ENCODE data around the gene SERPINA10.

SERPINA10 gene

GRCh38 chr14:94295360-94296180, 2.5 kb upstream of the SERPINA10 start:
- no peak for TF ChIP-seq CTCF (IDR thresholded peaks at IDR 0.05; ENCODE audit: low read depth, low read length, missing control alignments)
- in situ Hi-C loops (cut with HindIII; ENCODE audit: low sequenced_read_pairs): no loop called here
- H3K4me3 ChIP-seq (ENCODE audit: low read depth, low read length): no peak overlapping the region
- DNase-seq (ENCODE audit: low read depth): no peak

GRCh38 chr14:94293578-94293924, 483 bp upstream of the SERPINA10 start:
- DNase-seq (ENCODE audit: low read depth): no peak
- no peak for TF ChIP-seq CTCF (IDR thresholded peaks at IDR 0.05; ENCODE audit: low read depth, low read length, missing control alignments)
- in situ Hi-C loops (cut with HindIII; ENCODE audit: low sequenced_read_pairs): no loop called here

GRCh38 chr14:94292526-94292871, 569 bp downstream of the SERPINA10 start:
- TF ChIP-seq CTCF (IDR thresholded peaks at IDR 0.05; ENCODE audit: low read depth, low read length, missing control alignments): no peak
- in situ Hi-C loops (cut with HindIII; ENCODE audit: low sequenced_read_pairs): no loop called here
- DNase-seq (ENCODE audit: low read depth): no peak
- no peak overlapping the region for H3K4me3 ChIP-seq (ENCODE audit: low read depth, low read length)

More at GRCh38 chr14:94293578-94293924, 483 bp upstream of the SERPINA10 start:
- no peak overlapping the region for H3K4me3 ChIP-seq (ENCODE audit: low read depth, low read length)

GRCh38 chr14:94291906-94292525, 1.1 kb downstream of the SERPINA10 start:
- DNase-seq (ENCODE audit: low read depth): no peak
- in situ Hi-C loops (cut with HindIII; ENCODE audit: low sequenced_read_pairs): no loop called here
- H3K4me3 ChIP-seq (ENCODE audit: low read depth, low read length): no peak overlapping the region
- TF ChIP-seq CTCF (IDR thresholded peaks at IDR 0.05; ENCODE audit: low read depth, low read length, missing control alignments): no peak

- DNase-seq (ENCODE audit: low read depth): no peak
- no peak overlapping the region for H3K4me3 ChIP-seq (ENCODE audit: low read depth, low read length)
- TF ChIP-seq CTCF (IDR thresholded peaks at IDR 0.05; ENCODE audit: low read depth, low read length, missing control alignments): no peak
- in situ Hi-C loops (cut with HindIII; ENCODE audit: low sequenced_read_pairs): no loop called here
Observed at GRCh38 chr14:94291159-94291905, 1.7 kb downstream of the SERPINA10 start.

- no peak for DNase-seq (ENCODE audit: low read depth)
- TF ChIP-seq CTCF (IDR thresholded peaks at IDR 0.05; ENCODE audit: low read depth, low read length, missing control alignments): no peak
- in situ Hi-C loops (cut with HindIII; ENCODE audit: low sequenced_read_pairs): no loop called here
- H3K4me3 ChIP-seq (ENCODE audit: low read depth, low read length): no peak overlapping the region
Observed at GRCh38 chr14:94290197-94290596, 2.9 kb downstream of the SERPINA10 start.

All from astrocyte of the cerebellum (primary cell).